ENCODE results near the gene BRD4.

The BRD4 gene

GRCh38 chr19:15231271-15231670 is 101.1 kb downstream of the BRD4 start:
- TF ChIP-seq, protein P1, sequence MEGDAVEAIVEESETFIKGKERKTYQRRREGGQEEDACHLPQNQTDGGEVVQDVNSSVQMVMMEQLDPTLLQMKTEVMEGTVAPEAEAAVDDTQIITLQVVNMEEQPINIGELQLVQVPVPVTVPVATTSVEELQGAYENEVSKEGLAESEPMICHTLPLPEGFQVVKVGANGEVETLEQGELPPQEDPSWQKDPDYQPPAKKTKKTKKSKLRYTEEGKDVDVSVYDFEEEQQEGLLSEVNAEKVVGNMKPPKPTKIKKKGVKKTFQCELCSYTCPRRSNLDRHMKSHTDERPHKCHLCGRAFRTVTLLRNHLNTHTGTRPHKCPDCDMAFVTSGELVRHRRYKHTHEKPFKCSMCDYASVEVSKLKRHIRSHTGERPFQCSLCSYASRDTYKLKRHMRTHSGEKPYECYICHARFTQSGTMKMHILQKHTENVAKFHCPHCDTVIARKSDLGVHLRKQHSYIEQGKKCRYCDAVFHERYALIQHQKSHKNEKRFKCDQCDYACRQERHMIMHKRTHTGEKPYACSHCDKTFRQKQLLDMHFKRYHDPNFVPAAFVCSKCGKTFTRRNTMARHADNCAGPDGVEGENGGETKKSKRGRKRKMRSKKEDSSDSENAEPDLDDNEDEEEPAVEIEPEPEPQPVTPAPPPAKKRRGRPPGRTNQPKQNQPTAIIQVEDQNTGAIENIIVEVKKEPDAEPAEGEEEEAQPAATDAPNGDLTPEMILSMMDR (IDR thresholded peaks at IDR 0.05): no peak
- peaks cover 83% of the 10 kb centered on the region for H3K27me3 ChIP-seq
- peaks cover 13% of the 10 kb centered on the region for H3K36me3 ChIP-seq
- H3K9me3 ChIP-seq: no peaks in the 10 kb centered on the region
- no peak overlapping the region for H3K4me3 ChIP-seq (ENCODE audit: low read depth in 1 of 2, low read length in 1 of 2)
- peaks cover 20 to 23% of the 10 kb centered on the region in 2 experiments for H3K4me1 ChIP-seq (ENCODE audit: control insufficient read depth in 1 of 2, insufficient read depth in 1 of 2, low read depth in 1 of 2, low read length in 1 of 2)
- H3K27ac ChIP-seq: no peak overlapping the region

GRCh38 chr19:15227261-15227660 is 105.1 kb downstream of the BRD4 start:
- no peaks in the 10 kb centered on the region for H3K36me3 ChIP-seq
- TF ChIP-seq, protein P1 (IDR thresholded peaks at IDR 0.05): no peak
- no peak overlapping the region for H3K27ac ChIP-seq
- peaks cover 91% of the 10 kb centered on the region for H3K27me3 ChIP-seq
- no peak overlapping the region for H3K4me3 ChIP-seq (ENCODE audit: low read depth in 1 of 2, low read length in 1 of 2)
- H3K4me1 ChIP-seq (ENCODE audit: control insufficient read depth in 1 of 2, insufficient read depth in 1 of 2, low read depth in 1 of 2, low read length in 1 of 2): peaks cover 24 to 27% of the 10 kb centered on the region in 2 experiments
- no peaks in the 10 kb centered on the region for H3K9me3 ChIP-seq

- no peak overlapping the region for H3K4me3 ChIP-seq (ENCODE audit: low read depth in 1 of 2, low read length in 1 of 2)
- H3K36me3 ChIP-seq: no peaks in the 10 kb centered on the region
- peaks cover 14 to 16% of the 10 kb centered on the region in 2 experiments for H3K4me1 ChIP-seq (ENCODE audit: control insufficient read depth in 1 of 2, insufficient read depth in 1 of 2, low read depth in 1 of 2, low read length in 1 of 2)
- no peak overlapping the region for H3K27ac ChIP-seq
- peaks cover 91% of the 10 kb centered on the region for H3K27me3 ChIP-seq
- TF ChIP-seq, protein P1 (IDR thresholded peaks at IDR 0.05): no peak
- H3K9me3 ChIP-seq: no peaks in the 10 kb centered on the region
Measured at GRCh38 chr19:15225760-15226159, 106.6 kb downstream of the BRD4 start.

- peaks cover 87% of the 10 kb centered on the region for H3K27me3 ChIP-seq
- no peak overlapping the region for H3K27ac ChIP-seq
- H3K4me1 ChIP-seq (ENCODE audit: control insufficient read depth in 1 of 2, insufficient read depth in 1 of 2, low read depth in 1 of 2, low read length in 1 of 2): peaks cover 14 to 16% of the 10 kb centered on the region in 2 experiments
- TF ChIP-seq, protein P1 (IDR thresholded peaks at IDR 0.05): no peak
- H3K4me3 ChIP-seq (ENCODE audit: low read depth in 1 of 2, low read length in 1 of 2): peak overlapping the region; percentile 55 to 57
- no peaks in the 10 kb centered on the region for H3K9me3 ChIP-seq
- no peaks in the 10 kb centered on the region for H3K36me3 ChIP-seq
Measured at GRCh38 chr19:15223649-15224361, 108.5 kb downstream of the BRD4 start.

- Histone ChIP-seq H3K36me3 (no peaks in the 10 kb centered on the region), H3K27me3 (peaks cover 84% of the 10 kb centered on the region), H3K4me1 (ENCODE audit: control insufficient read depth in 1 of 2, insufficient read depth in 1 of 2, low read depth in 1 of 2, low read length in 1 of 2) (peaks cover 14 to 16% of the 10 kb centered on the region in 2 experiments), H3K27ac (peak overlapping the region; percentile 5), H3K9me3 (no peaks in the 10 kb centered on the region), H3K4me3 (ENCODE audit: low read depth in 1 of 2, low read length in 1 of 2) (peak overlapping the region; percentile 55 to 57)
- TF ChIP-seq, protein P1 (IDR thresholded peaks at IDR 0.05): no peak
Measured at GRCh38 chr19:15222738-15223648, 109.3 kb downstream of the BRD4 start.

All from neutrophil (primary cell).